Measurements from ENCODE around the gene MORF4L1. TPM values are rescaled to one million over a fixed set of nuclear protein-coding genes. Genes with fewer than 3 reads are reported as not detected.
A peak's percentile ranks its signal among the peaks of the same experiment; 100 is the strongest.
"Not testable (repeated sequence)": the region's sequence is repeated elsewhere in the genome, so short reads cannot be mapped to it uniquely, and the experiment has no call there.

Gene MORF4L1
- polyA plus RNA-seq, 4 donors: 693 to 903 (median 781) TPM

DNA sequence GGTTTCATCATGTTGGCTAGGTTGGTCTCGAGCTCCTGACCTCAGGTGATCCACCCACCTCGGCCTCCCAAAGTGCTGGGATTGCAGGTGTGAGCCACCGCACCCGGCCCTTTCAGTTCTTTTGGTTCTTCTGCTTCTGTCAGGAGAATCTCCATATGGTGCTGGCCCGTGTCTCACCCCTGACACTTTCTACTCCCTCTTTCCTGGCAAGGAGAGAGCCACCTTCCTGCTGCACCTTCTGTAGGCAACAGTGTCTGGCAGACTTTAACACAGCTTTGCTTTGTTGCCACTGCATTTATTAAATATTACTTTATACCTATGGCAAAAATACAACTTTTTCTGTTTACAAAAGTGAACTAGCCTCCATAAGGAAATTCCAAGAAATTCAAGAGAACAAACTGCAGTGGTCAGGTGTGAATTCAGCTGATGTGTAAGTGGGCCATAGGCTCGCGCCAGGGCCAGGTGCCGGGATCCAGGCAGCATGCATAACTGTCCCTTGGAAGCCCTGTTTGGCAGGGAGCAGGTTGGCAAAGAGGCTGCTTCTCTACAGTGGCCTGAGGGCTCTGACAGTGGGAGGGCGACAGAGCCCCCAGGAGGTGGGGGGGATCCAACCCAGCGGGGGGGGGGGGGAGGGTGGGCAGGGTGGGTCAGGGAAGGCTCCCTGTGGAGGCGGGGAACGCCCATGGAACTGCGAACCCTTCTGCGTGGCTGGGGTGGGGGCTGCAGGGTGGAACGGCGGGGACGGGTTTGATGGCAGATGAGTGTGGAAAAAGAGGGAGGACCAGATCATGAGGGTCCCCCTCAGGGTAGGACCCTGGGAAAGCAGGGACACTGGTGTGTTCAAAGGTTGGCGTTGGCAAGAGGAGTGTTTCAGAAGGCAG, 51.0 kb downstream of the MORF4L1 start:
- no peak for DNase-seq (ENCODE audit: low read depth in 4 of 4, low spot score in 3 of 4)

- DNase-seq (ENCODE audit: low read depth in 4 of 4, low spot score in 3 of 4): no peak
Observed at GRCh38 chr15:78925076-78925624, 52.5 kb downstream of the MORF4L1 start.

- DNase-seq (ENCODE audit: low read depth in 4 of 4, low spot score in 3 of 4): no peak
Observed at GRCh38 chr15:78925956-78926743, 53.5 kb downstream of the MORF4L1 start.

DNA sequence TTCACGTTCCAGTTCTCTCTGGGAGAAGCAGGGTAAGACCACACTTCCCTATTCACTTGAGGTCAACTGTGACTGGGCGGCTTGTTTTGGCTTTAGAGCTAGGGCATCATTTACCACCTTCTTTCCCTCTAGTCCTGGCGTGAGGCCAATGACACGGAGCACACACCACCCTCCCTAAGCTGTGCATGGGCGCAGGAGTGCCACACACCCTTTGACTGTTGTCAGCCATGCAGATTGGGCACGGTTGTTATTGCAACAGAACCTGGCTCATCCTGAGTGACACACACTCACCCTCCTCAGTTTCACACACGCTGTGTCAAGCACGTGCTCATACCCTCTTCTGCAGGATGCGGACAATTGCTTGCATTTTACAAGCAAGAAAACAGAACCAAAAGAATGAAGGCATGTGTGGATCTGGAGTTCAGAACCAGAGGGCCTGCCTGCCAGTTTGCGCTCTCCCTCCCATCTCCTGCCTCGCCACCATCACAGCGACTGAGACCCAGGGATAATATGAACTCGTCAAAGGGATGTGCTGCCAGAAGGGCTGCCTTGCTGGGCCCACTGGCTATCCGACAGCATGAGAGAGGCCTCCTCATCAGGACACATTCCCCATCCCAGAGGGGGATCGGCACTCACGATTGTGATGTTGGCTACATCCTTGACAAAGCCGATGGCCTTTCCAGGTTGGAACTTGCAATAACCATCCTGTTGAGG, 54.5 kb downstream of the MORF4L1 start:
- DNase-seq (ENCODE audit: low read depth in 4 of 4, low spot score in 3 of 4): no peak

- DNase-seq (ENCODE audit: low read depth in 4 of 4, low spot score in 3 of 4): not testable (repeated sequence)
Observed at GRCh38 chr15:78928176-78928575, 55.5 kb downstream of the MORF4L1 start.

DNA sequence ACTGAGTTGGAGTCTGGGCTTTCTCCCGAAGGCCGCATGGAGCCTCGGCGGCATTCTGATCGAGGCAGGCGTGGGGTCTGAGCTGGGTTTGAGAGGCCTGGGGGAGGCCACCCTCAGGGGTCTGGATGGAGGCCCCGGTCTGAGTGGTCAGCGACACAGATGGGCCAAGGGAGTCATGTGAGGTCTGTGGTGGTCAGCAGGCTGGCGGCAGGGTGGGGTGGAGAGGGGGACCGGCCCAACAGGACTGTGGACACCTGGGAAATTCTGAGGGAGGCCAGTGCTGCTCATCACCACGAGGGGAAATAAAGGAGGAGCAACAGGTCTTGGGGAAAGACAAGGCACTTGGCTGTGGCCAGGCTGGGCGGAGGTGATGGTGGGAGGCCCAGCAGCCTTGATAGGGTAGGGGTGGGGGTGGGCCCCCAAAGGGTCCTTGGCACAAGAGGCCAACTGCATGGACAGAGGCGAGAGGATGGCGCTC, 56.0 kb downstream of the MORF4L1 start:
- DNase-seq (ENCODE audit: low read depth in 4 of 4, low spot score in 3 of 4): no peak

- DNase-seq (ENCODE audit: low read depth in 4 of 4, low spot score in 3 of 4): no peak
Observed at GRCh38 chr15:78929536-78930264, 57.0 kb downstream of the MORF4L1 start.

- DNase-seq (ENCODE audit: low read depth in 4 of 4, low spot score in 3 of 4): peak in 1 of 4 donors; percentile 36
Observed at GRCh38 chr15:78930577-78931388, 58.1 kb downstream of the MORF4L1 start.

GRCh38 chr15:78931439-78932257, 59.0 kb downstream of the MORF4L1 start:
- no peak for DNase-seq (ENCODE audit: low read depth in 4 of 4, low spot score in 3 of 4)

DNA sequence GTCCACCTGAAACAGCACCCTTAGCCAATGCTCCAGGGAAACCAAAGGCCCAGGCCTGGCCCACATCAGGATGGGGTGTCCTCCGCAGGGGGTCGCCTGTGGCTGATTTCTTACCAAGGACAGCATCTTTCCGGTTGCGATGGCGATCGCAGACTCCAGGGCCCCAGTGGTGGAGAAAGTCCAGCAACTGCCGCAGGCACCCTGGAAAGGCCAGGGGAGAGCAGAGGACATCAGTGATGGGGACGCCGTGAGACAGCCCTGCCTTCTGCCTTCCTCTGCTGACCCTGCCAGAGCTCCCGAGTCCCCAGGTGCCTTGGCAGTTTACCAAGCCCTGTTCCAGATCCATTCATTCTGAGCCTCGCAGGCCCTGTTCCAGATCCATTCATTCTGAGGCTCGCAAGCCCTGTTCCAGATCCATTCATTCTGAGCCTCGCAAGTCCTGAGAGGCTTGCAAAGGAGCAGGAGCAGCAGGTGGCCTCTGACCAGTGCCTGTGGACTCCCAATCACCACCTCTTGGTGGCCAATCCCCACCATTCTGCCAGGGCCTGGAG, 59.6 kb downstream of the MORF4L1 start:
- DNase-seq (ENCODE audit: low read depth in 4 of 4, low spot score in 3 of 4): no peak

GRCh38 chr15:78933187-78933822, 60.6 kb downstream of the MORF4L1 start:
- DNase-seq (ENCODE audit: low read depth in 4 of 4, low spot score in 3 of 4): no peak

- peak in 1 of 4 donors; percentile 41 for DNase-seq (ENCODE audit: low read depth in 4 of 4, low spot score in 3 of 4)
Observed at GRCh38 chr15:78933823-78934654, 61.3 kb downstream of the MORF4L1 start.

DNA sequence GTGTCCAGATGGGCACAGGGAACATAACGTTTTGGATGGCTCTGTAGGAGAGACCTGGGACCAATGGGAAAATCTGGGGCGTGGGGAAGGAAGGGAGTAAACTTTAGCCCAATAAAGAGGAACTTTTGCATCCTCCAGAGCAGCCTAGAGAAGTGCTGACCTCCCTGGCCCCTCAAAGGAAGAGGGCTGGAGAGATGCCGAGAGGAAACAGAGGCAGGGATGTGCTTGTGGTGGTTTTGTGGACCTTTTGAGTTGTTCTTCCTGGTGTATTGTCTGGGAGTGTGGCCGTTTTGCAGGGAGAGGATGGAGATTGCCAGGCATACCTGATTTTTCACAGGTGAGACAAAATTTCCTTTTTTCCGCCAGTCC, 61.9 kb downstream of the MORF4L1 start:
- DNase-seq (ENCODE audit: low read depth in 4 of 4, low spot score in 3 of 4): no peak

DNA sequence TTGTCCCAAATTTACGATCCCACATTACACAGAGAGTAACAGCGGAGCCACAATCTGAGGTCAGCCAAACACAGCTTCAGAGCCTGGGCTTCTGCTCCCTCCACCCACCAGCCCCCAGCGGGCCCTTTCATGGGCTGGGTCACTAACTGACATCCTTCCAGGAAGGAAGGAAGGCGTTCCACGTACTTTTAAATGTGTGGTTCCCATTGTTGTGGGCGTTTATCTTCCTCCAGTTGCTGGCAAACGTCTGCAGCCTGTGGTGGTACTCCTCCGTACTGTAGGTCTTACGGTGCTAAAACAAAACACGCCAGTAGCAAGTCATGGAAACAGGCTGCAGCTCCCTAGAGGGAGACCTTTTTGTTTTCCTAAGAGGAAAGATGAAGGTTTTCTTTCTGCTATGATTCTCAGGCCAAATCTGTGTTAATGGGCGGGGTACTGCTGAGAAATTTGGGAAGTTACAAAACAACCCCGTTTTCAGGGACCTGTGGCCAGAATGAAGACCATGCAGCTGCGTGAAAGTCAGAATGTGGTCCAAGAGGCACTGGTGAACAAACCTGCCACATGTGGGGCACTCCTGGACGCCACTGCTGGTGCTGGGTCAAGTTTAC, 64.5 kb downstream of the MORF4L1 start:
- DNase-seq (ENCODE audit: low read depth in 4 of 4, low spot score in 3 of 4): no peak

- DNase-seq (ENCODE audit: low read depth in 4 of 4, low spot score in 3 of 4): no peak
Observed at GRCh38 chr15:78938658-78939488, 66.2 kb downstream of the MORF4L1 start.
